Stimulated activated effector memory CD8-positive, alpha-beta T cell treated with anti-CD3 and anti-CD28 coated beads, Interleukin-12 subunit alpha, Interleukin-12 subunit beta, amount 100 ng/mL, for 72 hours (primary cell): Measurements from ENCODE around the gene UNC93B1.

Experiments
- ATAC-seq: fragments of 150-1000 bp; cut with Tn5 transposase; 2 replicates; pipeline ENCODE4 v1.10.0; 2021
- DNase-seq, 2 donors: peaks; one replicate each; pipeline ENCODE4 v3.0.0; 2021 to 2022; ENCODE audit warnings: low spot score in 2 of 2
- H3K27ac Mint-ChIP-seq: one replicate; pipeline ENCODE4 v1.8.0; 2022; ENCODE audit warnings: mild to moderate bottlenecking, mixed read lengths
- H3K36me3 Mint-ChIP-seq: one replicate; pipeline ENCODE4 v1.8.0; 2022; ENCODE audit warnings: mild to moderate bottlenecking, mixed read lengths
- H3K4me1 Mint-ChIP-seq: one replicate; pipeline ENCODE4 v1.8.0; 2022; ENCODE audit warnings: mixed read lengths
- H3K4me3 Mint-ChIP-seq: one replicate; pipeline ENCODE4 v1.8.0; 2022; ENCODE audit warnings: mild to moderate bottlenecking, mixed read lengths
- H3K9me3 Mint-ChIP-seq: one replicate; pipeline ENCODE4 v1.8.0; 2022; ENCODE audit warnings: mixed read lengths

Gene UNC93B1

DNA sequence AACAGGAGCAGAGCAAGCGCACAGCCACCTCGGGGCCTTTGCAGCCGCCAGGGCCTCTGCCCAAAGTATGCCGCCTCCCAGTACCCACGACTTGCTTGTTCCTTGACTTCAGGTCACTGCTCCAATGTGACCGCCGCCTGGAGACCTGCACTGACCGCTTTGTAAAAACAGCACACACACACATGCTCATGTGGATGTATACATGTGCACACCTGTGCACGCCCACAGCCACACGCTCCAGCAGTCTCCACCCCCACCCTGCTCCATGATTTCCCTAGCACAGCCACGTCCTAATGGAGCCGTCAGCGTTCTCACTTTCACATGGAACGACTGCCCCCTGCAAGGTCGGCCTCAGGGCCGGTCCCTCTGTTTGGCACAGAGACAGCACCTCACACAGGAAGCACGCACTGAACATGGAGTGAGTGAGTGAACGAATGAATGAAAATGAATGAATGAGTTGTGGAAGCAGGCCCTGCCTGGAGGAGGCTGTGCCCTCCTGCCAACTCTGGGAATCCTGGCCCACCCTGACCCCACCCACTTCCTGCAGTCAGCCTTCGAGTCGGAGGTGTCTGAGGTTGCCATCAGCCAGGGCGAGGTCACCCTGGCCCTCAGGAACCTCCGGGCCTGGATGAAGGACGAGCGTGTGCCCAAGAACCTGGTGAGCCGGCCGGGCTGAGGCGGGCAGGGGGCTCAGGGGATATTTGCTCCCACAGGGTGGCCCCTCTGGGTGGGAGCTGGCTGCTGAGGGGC is 14.3 kb upstream of the UNC93B1 start:
- Mint-ChIP-seq H3K36me3 (no peaks in the 10 kb centered on the region), H3K4me3 (no peak overlapping the region), H3K27ac (no peak overlapping the region), H3K4me1 (no peaks in the 10 kb centered on the region), H3K9me3 (no peaks in the 10 kb centered on the region)
- no peak for ATAC-seq
- no peak for DNase-seq

DNA sequence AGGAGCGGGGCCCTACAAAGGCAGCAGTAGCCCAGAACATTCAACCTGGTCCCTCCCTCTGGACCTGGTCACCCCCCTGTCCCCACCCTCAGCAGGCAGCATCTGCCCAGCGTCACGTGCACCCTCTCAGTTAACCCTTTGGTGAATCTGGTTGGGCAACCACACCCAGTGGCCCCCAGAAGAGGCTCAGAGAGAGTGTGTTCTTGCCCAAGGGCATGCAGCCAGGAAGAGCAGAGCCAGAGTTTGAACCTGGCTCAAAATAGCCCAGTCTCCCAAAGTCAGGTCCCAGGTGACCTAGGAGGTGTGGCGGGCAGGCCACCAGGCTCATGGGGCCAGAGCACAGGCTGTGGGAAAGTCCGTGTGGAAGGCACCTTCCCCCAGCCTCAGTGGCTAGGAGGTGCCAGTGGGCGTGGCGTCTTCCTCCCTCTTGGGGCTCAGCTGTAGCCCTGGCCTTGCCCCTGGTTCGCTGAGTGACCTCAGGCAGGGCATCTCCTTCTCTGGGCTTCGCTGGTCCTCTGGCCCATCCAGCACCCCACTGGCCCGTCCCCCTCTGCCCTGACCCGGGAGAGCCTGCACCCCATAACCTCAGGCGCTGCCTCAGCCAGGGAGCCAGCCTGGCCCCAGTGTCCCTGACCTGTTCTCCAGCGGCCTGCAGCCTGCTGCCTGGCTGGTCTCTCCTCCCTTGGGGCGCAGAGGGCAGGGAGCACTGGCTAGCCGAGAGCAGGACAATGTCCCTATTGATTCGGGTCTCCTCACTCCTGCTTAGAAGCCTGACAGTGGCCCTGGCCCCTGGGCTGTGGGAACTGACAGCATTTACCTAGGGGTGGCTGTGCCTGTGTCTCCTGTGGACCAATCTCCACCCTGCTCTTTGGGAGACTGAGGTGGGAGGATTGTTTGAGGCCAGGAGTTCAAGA is 13.3 kb upstream of the UNC93B1 start:
- Mint-ChIP-seq H3K4me3 (no peak overlapping the region), H3K4me1 (no peaks in the 10 kb centered on the region), H3K27ac (no peak overlapping the region), H3K9me3 (no peaks in the 10 kb centered on the region), H3K36me3 (no peaks in the 10 kb centered on the region)
- DNase-seq = no peak
- no peak for ATAC-seq

DNA sequence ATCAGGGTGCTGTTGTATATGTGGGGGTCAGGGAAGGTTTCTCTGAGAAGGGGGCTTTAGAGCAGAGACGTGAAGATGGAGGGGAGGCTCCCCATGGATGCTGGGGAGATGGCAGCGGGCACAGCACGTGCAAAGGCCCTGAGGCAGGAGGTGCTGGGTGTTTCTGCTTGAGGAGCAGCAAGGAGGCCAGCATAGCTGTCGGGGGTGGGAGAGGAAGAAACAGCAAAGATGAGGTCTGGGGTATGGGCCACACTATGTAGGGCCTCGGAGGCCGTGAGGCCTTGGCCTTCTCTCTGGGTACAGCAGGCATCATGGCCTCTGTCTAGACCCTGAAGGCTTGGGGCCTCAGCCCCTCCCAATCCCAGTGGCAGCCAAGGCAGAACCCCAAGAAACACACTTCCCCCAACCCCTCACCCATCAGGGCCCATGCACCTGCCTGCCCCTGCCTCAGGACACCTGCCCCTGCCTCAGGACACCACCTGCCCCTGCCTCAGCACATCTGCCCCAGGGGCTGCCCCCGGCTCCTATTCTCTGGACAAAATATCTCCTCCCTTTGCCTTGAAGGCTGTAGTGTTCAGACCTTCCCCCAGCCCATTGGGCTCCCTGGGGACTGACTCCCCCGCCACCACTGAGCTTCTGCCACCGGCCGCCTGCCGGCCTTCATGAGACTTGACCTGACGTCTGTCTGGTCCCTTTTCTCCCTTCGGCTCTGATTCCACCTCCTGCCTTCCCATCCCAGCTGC is 12.4 kb upstream of the UNC93B1 start:
- Mint-ChIP-seq H3K4me1 (no peaks in the 10 kb centered on the region), H3K36me3 (no peaks in the 10 kb centered on the region), H3K4me3 (no peak overlapping the region), H3K27ac (no peak overlapping the region), H3K9me3 (no peaks in the 10 kb centered on the region)
- DNase-seq (no peak), ATAC-seq (no peak)

DNA sequence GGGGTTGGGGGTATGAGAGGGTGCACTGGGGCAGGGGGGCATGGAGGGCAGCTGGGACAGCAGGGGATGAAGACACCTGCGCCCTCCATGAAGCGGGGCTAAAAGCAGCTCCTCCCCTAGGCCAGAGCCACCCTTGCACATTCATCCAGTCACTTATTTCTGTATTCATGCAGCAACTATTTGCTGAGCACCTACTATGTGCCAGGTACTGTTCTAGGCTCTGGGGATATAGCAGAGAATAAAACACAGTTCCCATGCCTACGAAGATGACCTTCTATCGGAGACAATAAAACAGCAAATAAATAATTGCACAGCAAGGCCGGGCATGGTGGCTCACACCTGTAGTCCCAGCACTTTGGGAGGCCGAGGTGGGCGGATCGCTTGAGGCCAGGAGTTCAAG is 11.6 kb upstream of the UNC93B1 start:
- ATAC-seq (no peak), DNase-seq (no peak)
- H3K9me3 Mint-ChIP-seq = no peaks in the 10 kb centered on the region
- no peak overlapping the region for H3K4me3 Mint-ChIP-seq
- no peaks in the 10 kb centered on the region for H3K36me3 Mint-ChIP-seq
- H3K4me1 Mint-ChIP-seq = no peaks in the 10 kb centered on the region
- no peak overlapping the region for H3K27ac Mint-ChIP-seq

DNA sequence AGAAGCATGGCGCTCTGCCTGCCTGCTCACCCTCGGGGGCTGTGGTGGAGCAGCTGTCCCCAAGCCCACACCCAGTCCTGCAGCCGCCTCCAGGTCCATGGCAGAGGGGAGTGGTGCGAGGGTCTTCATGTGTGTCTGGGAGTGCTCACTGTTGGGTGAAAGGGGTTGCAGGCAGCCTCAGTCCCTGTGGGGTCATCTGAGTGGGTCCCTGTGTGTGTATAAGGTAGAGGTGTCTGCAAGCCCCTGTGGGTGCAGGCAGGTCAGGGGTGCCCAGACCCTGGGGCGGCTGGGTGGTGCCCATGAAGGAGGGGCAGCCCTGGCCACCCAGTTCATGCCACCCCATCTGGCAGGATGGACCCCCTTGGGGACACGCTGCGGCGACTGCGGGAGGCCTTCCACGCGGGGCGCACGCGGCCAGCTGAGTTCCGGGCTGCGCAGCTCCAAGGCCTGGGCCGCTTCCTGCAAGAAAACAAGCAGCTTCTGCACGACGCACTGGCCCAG is 11.1 kb upstream of the UNC93B1 start:
- no peak for DNase-seq
- Mint-ChIP-seq H3K9me3 (no peaks in the 10 kb centered on the region), H3K4me3 (no peak overlapping the region), H3K4me1 (peaks cover 3% of the 10 kb centered on the region), H3K27ac (no peak overlapping the region), H3K36me3 (no peaks in the 10 kb centered on the region)
- no peak for ATAC-seq

DNA sequence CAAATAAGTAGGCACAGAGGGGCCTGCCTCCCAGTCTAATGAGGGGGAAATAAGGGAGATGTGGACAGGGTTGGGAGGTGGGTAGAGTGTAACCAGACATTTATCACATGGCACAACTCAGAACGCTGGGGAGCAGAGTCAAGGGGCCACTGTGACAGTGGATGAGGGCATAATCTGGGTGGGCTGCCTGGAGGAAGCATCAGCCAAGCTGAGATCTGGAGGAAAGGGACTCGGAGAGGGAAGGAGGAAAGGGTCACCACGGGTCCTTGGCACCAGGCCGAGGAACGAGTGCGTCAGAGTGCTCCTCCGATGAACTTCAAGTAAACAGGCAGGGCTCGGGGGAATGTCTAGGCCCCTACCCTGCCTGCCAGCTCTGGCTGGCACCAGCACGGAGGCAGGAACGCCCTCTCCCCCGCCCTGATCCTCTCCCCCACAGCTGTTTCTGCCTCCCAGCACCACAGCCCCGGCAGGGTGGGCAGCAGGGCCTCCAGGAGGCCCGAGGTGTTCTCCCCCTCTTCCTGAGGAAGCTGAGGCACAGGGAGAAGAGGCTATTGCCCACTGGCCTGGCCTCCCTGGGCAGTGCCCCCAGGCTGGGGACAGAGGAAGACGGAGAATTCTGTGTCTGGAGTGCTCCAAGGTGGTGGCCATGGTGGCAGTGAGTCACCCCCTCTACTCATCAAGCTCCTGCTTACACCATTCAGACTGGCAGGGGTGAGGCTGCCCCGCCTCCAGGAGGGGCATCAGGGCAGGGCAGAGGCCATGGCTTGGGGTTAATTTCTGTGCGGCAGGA is 10.5 kb upstream of the UNC93B1 start:
- no peaks in the 10 kb centered on the region for H3K9me3 Mint-ChIP-seq
- DNase-seq (no peak), ATAC-seq (peak; percentile 50)
- no peaks in the 10 kb centered on the region for H3K36me3 Mint-ChIP-seq
- H3K4me1 Mint-ChIP-seq = peaks cover 9% of the 10 kb centered on the region
- no peak overlapping the region for H3K4me3 Mint-ChIP-seq
- H3K27ac Mint-ChIP-seq = no peak overlapping the region

DNA sequence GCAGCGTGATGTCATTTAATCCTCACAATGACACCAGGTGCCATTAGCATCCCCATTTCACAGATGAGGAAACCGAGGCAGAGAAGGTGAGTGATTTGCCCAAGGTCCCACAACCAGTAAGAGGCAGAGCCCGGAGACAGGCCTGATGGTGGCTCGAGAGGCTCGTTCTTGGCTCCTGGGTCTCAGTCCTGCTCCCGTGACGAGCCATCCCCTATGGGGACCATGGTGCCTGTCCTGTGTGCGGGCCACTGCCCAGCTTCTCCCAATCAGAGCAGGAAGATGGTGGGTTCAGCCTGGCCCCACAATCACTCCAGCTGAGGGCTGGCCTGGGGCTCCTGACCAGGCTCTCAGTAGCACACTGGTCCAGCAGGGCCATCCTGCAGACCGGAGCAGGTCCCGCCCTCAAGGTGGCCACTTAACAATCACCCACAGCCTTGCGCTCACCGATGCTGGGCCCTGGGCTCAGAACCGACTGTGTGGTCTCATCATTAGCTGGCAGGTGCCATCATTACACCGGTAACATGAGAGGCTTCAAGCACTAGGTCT is 9.8 kb upstream of the UNC93B1 start:
- Mint-ChIP-seq H3K36me3 (no peaks in the 10 kb centered on the region), H3K27ac (no peak overlapping the region), H3K4me3 (no peak overlapping the region), H3K9me3 (no peaks in the 10 kb centered on the region), H3K4me1 (peaks cover 15% of the 10 kb centered on the region)
- ATAC-seq (no peak), DNase-seq (no peak)

DNA sequence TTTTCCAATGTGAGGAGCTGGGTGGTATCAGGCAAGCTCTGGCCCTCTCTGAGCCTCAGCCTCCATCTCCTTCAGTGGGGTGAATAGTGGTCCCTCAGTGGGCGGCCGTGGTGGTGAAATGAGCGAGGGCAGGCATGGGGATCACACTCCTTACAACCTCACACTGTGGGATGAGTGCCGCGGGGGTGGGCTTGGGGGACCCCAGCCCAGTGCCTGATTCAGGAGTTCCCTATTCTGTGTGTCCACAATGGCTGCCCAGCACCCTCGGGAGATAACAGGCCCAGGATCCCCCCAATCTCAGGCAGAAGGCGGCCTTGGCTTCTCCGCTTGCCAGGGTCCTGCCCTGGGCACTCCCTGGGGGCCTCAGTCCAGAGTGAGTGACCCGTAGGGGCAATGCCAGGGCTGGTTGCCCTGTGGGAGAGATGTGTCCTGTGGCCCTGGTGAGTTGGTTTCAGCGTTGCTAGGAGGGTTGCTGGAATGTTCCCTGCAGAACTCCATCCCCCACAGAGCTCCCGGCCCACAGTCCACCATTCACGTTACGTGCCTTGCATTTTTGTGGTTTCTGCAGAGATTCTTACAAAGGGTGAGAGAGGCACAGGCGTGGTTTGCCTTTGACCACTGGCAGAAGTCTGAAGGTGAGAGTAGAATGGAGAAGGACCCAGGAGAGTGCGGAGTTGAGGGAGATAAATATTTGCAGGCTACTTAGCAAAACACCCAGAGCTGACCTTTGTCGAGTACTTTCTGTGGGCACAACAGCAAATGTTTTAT is 9.1 kb upstream of the UNC93B1 start:
- Mint-ChIP-seq H3K27ac (no peak overlapping the region), H3K9me3 (no peaks in the 10 kb centered on the region), H3K4me3 (no peak overlapping the region), H3K36me3 (no peaks in the 10 kb centered on the region), H3K4me1 (peaks cover 15% of the 10 kb centered on the region)
- DNase-seq (no peak), ATAC-seq (no peak)

DNA sequence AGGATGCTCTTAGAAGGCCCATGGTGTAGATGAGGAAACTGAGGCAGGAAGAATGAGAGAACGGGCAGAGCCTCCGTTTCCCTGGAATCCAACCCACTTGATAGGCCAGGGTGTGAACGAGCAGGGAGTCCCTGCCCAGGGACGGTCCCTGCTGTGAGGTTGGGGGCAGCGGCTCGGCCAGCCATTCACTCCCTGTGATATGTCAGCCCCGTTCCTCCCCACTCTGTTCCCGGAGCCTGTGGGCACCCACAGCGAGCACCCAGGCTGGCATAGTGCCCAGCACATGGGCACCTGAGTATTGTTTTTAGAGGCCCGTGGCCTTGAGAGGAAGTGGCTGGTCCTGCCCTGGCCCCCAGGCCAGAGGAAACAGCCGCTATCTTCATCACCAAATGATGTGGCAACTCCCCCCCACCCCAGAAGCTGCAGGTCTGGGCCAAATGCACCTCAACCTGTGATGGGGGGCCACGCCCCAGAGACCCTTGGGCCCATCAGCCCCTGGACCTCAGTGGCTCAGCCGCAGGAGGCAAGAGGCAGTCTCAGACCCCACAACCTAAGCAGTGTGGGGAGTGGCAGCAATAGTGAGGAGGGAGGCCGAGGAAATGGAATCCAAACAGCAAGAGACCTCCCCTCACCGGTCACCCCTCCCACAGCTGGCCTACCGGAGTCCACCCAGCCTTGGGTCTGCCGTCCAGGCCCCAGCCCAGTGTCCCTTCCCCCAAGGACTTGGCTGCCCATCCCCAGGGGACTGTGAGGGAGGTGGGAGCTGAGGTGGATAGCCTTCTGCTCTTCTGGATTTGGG is 8.3 kb upstream of the UNC93B1 start:
- H3K36me3 Mint-ChIP-seq = no peaks in the 10 kb centered on the region
- peak overlapping the region; percentile 30 for H3K27ac Mint-ChIP-seq
- no peak overlapping the region for H3K4me3 Mint-ChIP-seq
- H3K4me1 Mint-ChIP-seq = peaks cover 15% of the 10 kb centered on the region
- ATAC-seq (no peak), DNase-seq (no peak)
- no peaks in the 10 kb centered on the region for H3K9me3 Mint-ChIP-seq

DNA sequence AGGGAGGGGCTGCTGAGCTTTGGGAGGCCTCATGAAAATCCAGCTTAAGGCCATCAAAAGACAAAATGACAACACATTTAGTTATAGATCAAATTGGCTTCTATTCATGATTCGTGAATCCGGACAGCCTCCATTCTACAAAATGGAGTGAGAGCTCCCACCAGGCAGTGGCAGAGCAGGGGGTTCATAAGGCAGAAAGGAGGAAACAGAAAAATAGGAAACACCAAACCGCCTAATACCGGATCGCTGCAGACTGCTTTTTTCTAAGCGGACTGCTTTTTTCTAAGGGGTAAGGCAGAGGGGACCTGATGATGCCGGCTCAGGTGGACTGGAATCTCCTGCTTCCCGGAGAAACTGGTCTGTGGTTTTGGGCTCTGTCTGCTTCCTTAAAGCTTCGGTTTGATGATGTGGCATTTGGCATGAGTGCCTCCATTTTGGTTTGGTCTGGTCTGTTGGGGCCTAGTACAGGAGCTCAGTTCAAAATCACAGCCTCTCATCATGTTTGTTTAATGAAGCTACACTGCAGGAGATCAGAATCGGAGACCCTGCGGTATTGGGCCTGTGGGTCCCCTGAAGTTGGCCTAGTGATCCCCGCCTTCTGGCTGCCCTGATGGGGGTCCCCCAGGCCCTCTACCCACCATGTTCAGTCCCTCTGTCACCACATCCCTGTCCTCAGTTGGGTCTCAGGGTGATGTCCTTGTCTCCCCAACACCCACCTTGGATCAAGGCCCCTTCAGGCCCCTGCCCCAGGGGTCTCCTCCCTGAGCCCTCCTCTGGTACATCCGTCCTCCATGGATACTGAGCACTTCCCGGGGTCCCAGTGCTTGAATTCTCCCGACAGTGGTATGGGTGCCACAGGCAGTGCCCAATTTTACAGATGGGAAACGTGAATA is 7.4 kb upstream of the UNC93B1 start:
- Mint-ChIP-seq H3K36me3 (no peaks in the 10 kb centered on the region), H3K4me3 (no peak overlapping the region), H3K4me1 (peaks cover 15% of the 10 kb centered on the region), H3K9me3 (no peaks in the 10 kb centered on the region), H3K27ac (peak overlapping the region; percentile 30)
- ATAC-seq = no peak
- DNase-seq = no peak

DNA sequence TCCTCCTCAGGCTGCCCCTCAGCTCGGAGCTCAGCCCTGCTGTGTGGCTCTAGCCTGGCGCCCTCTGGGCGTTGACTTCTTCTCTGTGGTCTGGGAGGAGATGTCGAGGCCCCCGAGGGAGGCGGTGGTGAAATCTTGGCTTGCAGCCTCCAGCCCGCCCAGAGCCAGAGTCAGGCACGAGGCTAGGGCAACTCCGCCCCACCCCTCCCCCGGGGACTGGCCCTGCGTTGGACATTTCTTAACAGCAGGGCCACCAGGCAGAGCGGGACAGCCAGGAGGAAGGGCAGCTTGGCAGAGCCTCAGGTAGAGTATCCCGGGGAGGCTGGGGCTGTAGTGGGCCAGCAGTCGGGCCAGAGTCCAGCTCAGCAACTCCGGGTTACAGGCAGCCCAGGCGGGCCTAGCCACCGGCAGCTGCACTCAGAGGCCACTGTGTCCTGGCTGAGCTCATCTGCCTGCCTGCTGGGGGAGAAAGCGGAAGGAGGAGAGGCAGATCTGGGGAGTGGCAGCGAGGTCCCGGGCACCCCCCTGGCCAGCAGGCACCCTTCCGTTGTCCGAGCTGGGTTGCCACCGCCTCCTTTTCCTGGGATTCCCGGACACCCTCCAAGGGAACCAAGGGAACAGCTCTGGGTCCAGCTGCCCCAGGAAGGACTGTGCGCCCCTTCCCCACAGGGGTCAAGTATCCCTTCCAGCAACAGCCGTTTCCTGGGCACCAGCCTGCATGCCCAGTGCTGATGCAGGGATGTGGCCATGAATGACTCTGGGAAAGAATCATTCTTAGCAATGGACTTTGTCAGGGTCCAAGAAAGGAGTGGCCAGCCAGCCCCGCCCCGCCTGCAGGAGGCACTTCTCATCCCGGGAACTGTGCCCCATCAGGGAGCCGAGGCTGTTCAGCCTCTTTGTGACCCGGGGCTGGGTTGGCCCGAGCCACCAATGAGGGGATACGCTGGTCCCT is 6.5 kb upstream of the UNC93B1 start, which contains the start of gene ALDH3B1:
ALDH3B1 (plus strand) TSS at position 238 of the 952 bp plus-strand sequence. CDS start 4,971 bp downstream, outside the sequence.
- peak; percentile 29 for ATAC-seq
- no peaks in the 10 kb centered on the region for H3K36me3 Mint-ChIP-seq
- no peaks in the 10 kb centered on the region for H3K9me3 Mint-ChIP-seq
- no peak for DNase-seq
- peak within 1 kb of the TSS; percentile 41 for H3K27ac Mint-ChIP-seq
- H3K4me3 Mint-ChIP-seq = no peak within 1 kb of the TSS
- peaks cover 15% of the 10 kb centered on the region for H3K4me1 Mint-ChIP-seq
